ENCODE measurements around the gene AQP2.

GRCh38 chr12:49903351-49903699 is 47.2 kb upstream of the AQP2 start:
- TF ChIP-seq CTCF (IDR thresholded peaks at IDR 0.05) (no peak), POLR2AphosphoS5 (IDR thresholded peaks at IDR 0.05) (no peak)

Data from prostate gland (tissue), 2 donors.